H1 (cell line): ENCODE results near the gene MRPL20. TPM values are rescaled to one million over a fixed set of nuclear protein-coding genes. Genes with fewer than 3 reads are reported as not detected.

Source experiments
- CTCF ChIA-PET: fragments of 300-600 bp; sonication (Branson Sonifier 250); formaldehyde crosslinking; loops from one replicate; lab custom pipeline; 2021; ENCODE audit not compliant: partially characterized antibody; lab: Charles Lee
- POLR2A ChIA-PET: fragments of 300-600 bp; sonication (Branson Sonifier 250); formaldehyde crosslinking; loops from one replicate; lab custom pipeline; 2021; ENCODE audit warnings: inconsistent platforms; ENCODE audit not compliant: partially characterized antibody; lab: Charles Lee
- DNase-seq, 2 experiments: peaks; one replicate each; pipeline versions ENCODE4 v3.0.0 to v3.0.0-alpha.2; 2010 to 2022; ENCODE audit warnings: low spot score in 2 of 2, low read depth in 1 of 2, mixed read lengths in 1 of 2
- FAIRE-seq: peaks from 2 replicates; lab custom pipeline; 2011; peaks lifted over from hg19 to GRCh38; lab: Jason Lieb, UNC
- H2AFZ ChIP-seq: 2 replicates; pipeline ENCODE4 v1.8.1; 2012; ENCODE audit warnings: low read length, inconsistent platforms
- H2AK5ac ChIP-seq: 2 replicates; pipeline ENCODE4 v1.6.1; 2013; ENCODE audit warnings: low read depth, low read length
- H2BK120ac ChIP-seq: replicated peaks from 2 replicates; pipeline ENCODE3; 2013; ENCODE audit warnings: low read depth, low read length, inconsistent platforms
- H2BK12ac ChIP-seq: 2 replicates; pipeline ENCODE4 v1.6.1; 2013; ENCODE audit warnings: low read depth, low read length
- H2BK15ac ChIP-seq: 2 replicates; pipeline ENCODE4 v1.6.1; 2013; ENCODE audit warnings: low read length
- H2BK20ac ChIP-seq: 2 replicates; pipeline ENCODE4 v1.6.1; 2013; ENCODE audit warnings: low read length
- H2BK5ac ChIP-seq: 2 replicates; pipeline ENCODE4 v1.6.1; 2013; ENCODE audit warnings: low read depth, low read length
- H3K14ac ChIP-seq: 2 replicates; pipeline ENCODE4 v1.6.1; 2013; ENCODE audit warnings: inconsistent platforms; ENCODE audit not compliant: insufficient read length
- H3K18ac ChIP-seq: 2 replicates; pipeline ENCODE4 v1.6.1; 2013; ENCODE audit warnings: low read length; ENCODE audit errors: extremely low read depth
- H3K23ac ChIP-seq: 2 replicates; pipeline ENCODE4 v1.6.1; 2013; ENCODE audit warnings: inconsistent platforms; ENCODE audit not compliant: insufficient read length
- H3K23me2 ChIP-seq: 2 replicates; pipeline ENCODE4 v1.6.1; 2013; ENCODE audit warnings: low read depth, low read length
- H3K27ac ChIP-seq: 2 replicates; pipeline ENCODE4 v1.6.1; 2011; ENCODE audit warnings: low read depth, low read length, inconsistent platforms
- H3K27me3 ChIP-seq, 4 experiments: replicated peaks in 1 of 4; 1 replicate in 1 of 4; 2 replicates in 3 of 4; pipeline versions ENCODE4 v1.6.1 to v1.8.1; 2011 to 2013; ENCODE audit warnings: low read length in 3 of 4, mild to moderate bottlenecking in 3 of 4, inconsistent platforms in 2 of 4, mixed read lengths in 2 of 4, moderate library complexity in 1 of 4; ENCODE audit not compliant: control insufficient read depth in 3 of 4, insufficient read depth in 3 of 4; ENCODE audit errors: extremely low read depth in 1 of 4
- H3K36me3 ChIP-seq, 4 experiments: 2 replicates each; pipeline versions ENCODE4 v1.6.1 to v1.8.1; 2011 to 2013; ENCODE audit warnings: mild to moderate bottlenecking in 4 of 4, low read length in 3 of 4, moderate library complexity in 2 of 4, control low read depth in 1 of 4, inconsistent platforms in 1 of 4; ENCODE audit not compliant: insufficient read depth in 4 of 4, control insufficient read depth in 2 of 4
- H3K4ac ChIP-seq: replicated peaks from 2 replicates; pipeline ENCODE3; 2013; ENCODE audit warnings: low read length, low read depth, mixed read lengths, inconsistent platforms; ENCODE audit not compliant: insufficient read length
- H3K4me1 ChIP-seq, 4 experiments: replicated peaks in 1 of 4; 1 replicate in 1 of 4; 2 replicates in 3 of 4; pipeline versions ENCODE4 v1.6.1 to v1.8.1; 2011 to 2013; ENCODE audit warnings: low read length in 3 of 4, inconsistent platforms in 2 of 4, mixed read lengths in 1 of 4; ENCODE audit not compliant: insufficient read depth in 4 of 4, control insufficient read depth in 3 of 4
- H3K4me2 ChIP-seq, 2 experiments: 2 replicates each; pipeline versions ENCODE4 v1.6.1 to v1.8.1; 2011 to 2013; ENCODE audit warnings: low read depth in 2 of 2, low read length in 2 of 2, control low read depth in 1 of 2, inconsistent platforms in 1 of 2, mild to moderate bottlenecking in 1 of 2; ENCODE audit not compliant: insufficient read depth in 1 of 2
- H3K4me3 ChIP-seq, 4 experiments: fragments of 200-600, 300-600 bp in 1 of 4; sonication (generic), shearing (Covaris generic), sonication (Bioruptor Twin) in 1 of 4; 2 replicates each; pipeline versions ENCODE4 v1.5.1 to v1.8.1; 2011 to 2016; ENCODE audit warnings: low read length in 4 of 4, low read depth in 3 of 4, control low read depth in 2 of 4, inconsistent platforms in 2 of 4, mild to moderate bottlenecking in 2 of 4, mixed read lengths in 1 of 4, moderate library complexity in 1 of 4; ENCODE audit not compliant: insufficient read depth in 2 of 4; ENCODE audit errors: extremely low read depth in 1 of 4
- H3K56ac ChIP-seq: replicated peaks from 2 replicates; pipeline ENCODE3; 2013; ENCODE audit warnings: low read depth, mild to moderate bottlenecking, mixed read lengths, low read length, inconsistent platforms; ENCODE audit not compliant: insufficient read length
- H3K79me1 ChIP-seq: 2 replicates; pipeline ENCODE4 v1.6.1; 2013; ENCODE audit warnings: low read depth, low read length, control low read depth
- H3K79me2 ChIP-seq, 2 experiments: 2 replicates each; pipeline versions ENCODE4 v1.6.1 to v1.8.1; 2012 to 2013; ENCODE audit warnings: low read length in 2 of 2, mild to moderate bottlenecking in 2 of 2, inconsistent platforms in 1 of 2; ENCODE audit not compliant: insufficient read depth in 2 of 2, control insufficient read depth in 1 of 2
- H3K9ac ChIP-seq, 4 experiments: replicated peaks in 1 of 4; 1 replicate in 1 of 4; 2 replicates in 3 of 4; pipeline versions ENCODE4 v1.6.1 to v1.8.1; 2011 to 2013; ENCODE audit warnings: low read depth in 3 of 4, low read length in 3 of 4, control low read depth in 2 of 4, mild to moderate bottlenecking in 2 of 4, moderate library complexity in 2 of 4, inconsistent platforms in 1 of 4; ENCODE audit errors: extremely low read depth in 1 of 4
- H3K9me3 ChIP-seq, 2 experiments: 2 replicates each; pipeline versions ENCODE4 v1.6.1 to v1.8.1; 2012 to 2013; ENCODE audit warnings: mild to moderate bottlenecking in 2 of 2, moderate library complexity in 2 of 2, control low read depth in 1 of 2, inconsistent platforms in 1 of 2, low read depth in 1 of 2, low read length in 1 of 2, mixed read lengths in 1 of 2; ENCODE audit not compliant: insufficient read depth in 2 of 2
- H4K20me1 ChIP-seq, 2 experiments: replicated peaks in 1 of 2; 2 replicates each; pipeline versions ENCODE3 to v1.8.1; 2011 to 2013; ENCODE audit warnings: inconsistent platforms in 2 of 2, low read length in 2 of 2, mild to moderate bottlenecking in 1 of 2; ENCODE audit not compliant: insufficient read depth in 2 of 2, control insufficient read depth in 1 of 2
- H4K5ac ChIP-seq: 2 replicates; pipeline ENCODE4 v1.6.1; 2013; ENCODE audit warnings: low read length, low read depth, mixed read lengths, inconsistent platforms; ENCODE audit not compliant: insufficient read length
- H4K8ac ChIP-seq: 2 replicates; pipeline ENCODE4 v1.8.0; 2013; ENCODE audit warnings: mild to moderate bottlenecking, moderate library complexity, low read length, inconsistent platforms; ENCODE audit not compliant: insufficient read depth; ENCODE audit errors: extremely low read depth
- H4K91ac ChIP-seq: replicated peaks from 2 replicates; pipeline ENCODE3; 2013; ENCODE audit warnings: low read length, mixed read lengths, inconsistent platforms; ENCODE audit not compliant: insufficient read length
- BCL11A ChIP-seq, 2 experiments: IDR thresholded peaks; one replicate each; pipeline ENCODE4 v1.6.1; 2011; ENCODE audit warnings: low read depth in 2 of 2, low read length in 2 of 2, mild to moderate bottlenecking in 2 of 2
- EGR1 ChIP-seq: IDR thresholded peaks from 2 replicates; pipeline ENCODE4 v1.6.1; 2011; ENCODE audit warnings: low read depth, low read length, borderline replicate concordance
- MAX ChIP-seq: IDR thresholded peaks from 2 replicates; pipeline ENCODE4 v1.6.1; 2012; ENCODE audit warnings: inconsistent platforms
- PHF8 ChIP-seq: fragments of 200-600 bp; sonication (generic); conservative IDR thresholded peaks from 2 replicates; pipeline ENCODE4 v1.7.1; 2012; ENCODE audit warnings: low read depth, mild to moderate bottlenecking, inconsistent platforms, low read length, moderate library complexity
- POLR2A ChIP-seq, 2 experiments: IDR thresholded peaks; 1 replicate in 1 of 2; 2 replicates in 1 of 2; pipeline ENCODE4 v1.6.1; 2011; ENCODE audit warnings: low read depth in 2 of 2, low read length in 2 of 2, mild to moderate bottlenecking in 2 of 2; ENCODE audit errors: control extremely low read depth in 1 of 2
- SIN3A ChIP-seq, 2 experiments: IDR thresholded peaks in 1 of 2; conservative IDR thresholded peaks in 1 of 2; 2 replicates each; pipeline ENCODE4 v1.6.1; 2011 to 2012; ENCODE audit warnings: low read length in 2 of 2, improper control_type of control experiment in 1 of 2, low read depth in 1 of 2, mild to moderate bottlenecking in 1 of 2
- TAF7 ChIP-seq: optimal IDR thresholded peaks from 2 replicates; pipeline ENCODE3; 2011; ENCODE audit warnings: low read depth, mild to moderate bottlenecking, inconsistent platforms, low read length, moderate library complexity, borderline replicate concordance
- TCF12 ChIP-seq: IDR thresholded peaks from 2 replicates; pipeline ENCODE4 v1.6.1; 2011; ENCODE audit warnings: low read depth, mild to moderate bottlenecking, low read length
- WGBS, 2 experiments: shearing (Covaris generic) in 1 of 2; methylation state at CpG; one replicate each; pipeline versions ENCODE4 v1.1.6 to v1.1.7; 2013 to 2015; ENCODE audit warnings: low lambda C conversion rate in 2 of 2, mixed read lengths in 2 of 2, inconsistent platforms in 1 of 2, low coverage in 1 of 2, missing lambda C conversion rate in 1 of 2; ENCODE audit not compliant: insufficient replicate concordance in 2 of 2, insufficient coverage in 1 of 2, insufficient read length in 1 of 2; ENCODE audit errors: extremely low coverage in 1 of 2, missing lambda C conversion rate in 1 of 2; 5-methylcytosine and 5-hydroxymethylcytosine counted together
- polyA plus RNA-seq, 7 experiments: library from polyadenylated mRNA; depleted of rRNA in 3 of 7; stranded (reverse) in 5 of 7; unstranded in 2 of 7; fragments of >200 nt in 5 of 7; fragments of 200-250 nt in 2 of 7; gene quantifications; 1 replicate in 5 of 7; 2 replicates in 1 of 7; 4 replicates in 1 of 7; pipeline versions ENCODE4 v1.2.1 to v1.2.3, GENCODE V29; 2011 to 2013; ENCODE audit warnings: missing spikeins in 2 of 7, mixed read lengths in 2 of 7
- total RNA-seq: library from RNA; stranded (reverse); fragmentation: NEBNext Ultra II Directional; extraction: Animal tissue kit (Norgen Biotek cat#: 25700); gene quantifications from 2 replicates; pipeline ENCODE4 v1.2.1, GENCODE V29; 2021

Gene MRPL20
- total and polyA plus RNA-seq, 2 of the 8 experiments (the other 6 are each of a cell fraction or from before 2014, with no cell fraction given), result 126 to 151 TPM

- ChIA-PET POLR2A (interaction anchor here (20.0 to 27.7 kb wide), 2 partner anchors 19 to 27 kb away, joined by 515 to 719 read pairs; partner anchors contain the start of genes ANKRD65, AURKAIP1, CCNL2 and VWA1), CTCF (interaction anchor here (0.6 to 1.6 kb wide), 3 partner anchors 52 to 241 kb away, joined by 3 to 6 read pairs (median 4); no protein-coding TSS in a partner anchor)
- peaks cover 14 to 54% of the 10 kb centered on the region in 2 experiments for H3K79me2 ChIP-seq
- H3K79me1 ChIP-seq, result peaks cover 17% of the 10 kb centered on the region
- no peak overlapping the region for H3K23ac ChIP-seq
- no peak overlapping the region for H3K4ac ChIP-seq
- H4K8ac ChIP-seq, result no peak overlapping the region
- no peak overlapping the region for H2BK120ac ChIP-seq
- no peak overlapping the region for H4K5ac ChIP-seq
- no peak overlapping the region for H2BK12ac ChIP-seq
- H3K9me3 ChIP-seq, result no peaks in the 10 kb centered on the region
- H3K4me1 ChIP-seq, result peaks cover 2 to 20% (median 12%) of the 10 kb centered on the region in 4 experiments
- no peak overlapping the region for H2BK20ac ChIP-seq
- peaks cover 14% of the 10 kb centered on the region for H3K23me2 ChIP-seq
- no peak overlapping the region for H3K4me2 ChIP-seq
- FAIRE-seq (no peak), DNase-seq (no peak)
- no peak overlapping the region for H4K91ac ChIP-seq
- no peak overlapping the region for H3K14ac ChIP-seq
- no peak overlapping the region for H2AK5ac ChIP-seq
- H3K18ac ChIP-seq, result no peak overlapping the region
- H2AFZ ChIP-seq, result no peak overlapping the region
- H3K9ac ChIP-seq, result no peak overlapping the region; a peak in 1 of 7 replicates
- H2BK5ac ChIP-seq, result no peak overlapping the region
- H3K56ac ChIP-seq, result no peak overlapping the region
- no peak overlapping the region for H3K27ac ChIP-seq
- H4K20me1 ChIP-seq, result peaks cover 11 to 26% of the 10 kb centered on the region in 2 experiments
- WGBS, 2 experiments, result 95% methylated on average over 7 of the region's 7 CpGs; no CpG with 5 or more reads in 1 of the 2 experiments
- no peak overlapping the region for H3K4me3 ChIP-seq
- no peaks in the 10 kb centered on the region for H3K27me3 ChIP-seq
- TF ChIP-seq MAX, result no peak
- TF ChIP-seq EGR1, result no peak
- TF ChIP-seq POLR2A (IDR thresholded peaks at IDR 0.05; ENCODE audit: control extremely low read depth in 1 of 2, low read depth in 2 of 2, low read length in 2 of 2), result 0 out of 3 replicates have a peak, but pooled peaks of 1 of the 2 experiments have one; percentile 22
- no peak for TF ChIP-seq TCF12
- TF ChIP-seq PHF8, result no peak
- no peak for TF ChIP-seq BCL11A (IDR thresholded peaks at IDR 0.05; ENCODE audit: low read depth in 2 of 2, low read length in 2 of 2)
- no peak for TF ChIP-seq TAF7
- no peak for TF ChIP-seq SIN3A (conservative IDR thresholded peaks at IDR 0.05 in 1 of 2, IDR thresholded peaks at IDR 0.05 in 1 of 2; ENCODE audit: low read depth in 1 of 2, low read length in 2 of 2)
- H2BK15ac ChIP-seq, result no peak overlapping the region
- H3K36me3 ChIP-seq, result peaks cover 21 to 55% (median 36%) of the 10 kb centered on the region in 4 experiments
These were observed 3.4 kb downstream of the MRPL20 start for GRCh38 chr1:1403653-1404052.
